Sigmoid colon (tissue), 7 donors: ENCODE measurements around the gene CEACAM16. TPM values are rescaled to one million over a fixed set of nuclear protein-coding genes. Genes with fewer than 3 reads are reported as not detected.
"Not testable (repeated sequence)": the region's sequence is repeated elsewhere in the genome, so short reads cannot be mapped to it uniquely, and the experiment has no call there.

Experiments used
- DNase-seq: peaks from one replicate; pipeline ENCODE4 v3.0.0-alpha.2; 2019
- H3K27ac ChIP-seq, 4 donors: fragments of 200-600 bp; sonication (generic); one replicate each; pipeline ENCODE4 v1.5.1; 2016 to 2019; ENCODE audit warnings: mild to moderate bottlenecking in 1 of 4
- H3K27me3 ChIP-seq, 3 donors: fragments of 200-600 bp; sonication (generic); one replicate each; pipeline ENCODE4 v1.5.1; 2019; ENCODE audit warnings: mild to moderate bottlenecking in 1 of 3
- H3K36me3 ChIP-seq, 4 donors: fragments of 200-600 bp; sonication (generic); one replicate each; pipeline ENCODE4 v1.5.1; 2016 to 2019
- H3K4me1 ChIP-seq, 4 donors: fragments of 200-600 bp; sonication (generic); one replicate each; pipeline ENCODE4 v1.5.1; 2017 to 2019
- H3K4me3 ChIP-seq, 4 donors: fragments of 200-600 bp; sonication (generic); one replicate each; pipeline ENCODE4 v1.5.1; 2017 to 2019; ENCODE audit warnings: mild to moderate bottlenecking in 2 of 4, moderate library complexity in 1 of 4
- H3K9me3 ChIP-seq, 4 donors: fragments of 200-600 bp in 3 of 4; sonication (generic) in 3 of 4; one replicate each; pipeline versions ENCODE4 v1.5.1 to v1.6.1; 2013 to 2019
- EP300 ChIP-seq, 4 donors: sonication (generic); formaldehyde crosslinking; IDR thresholded peaks; one replicate each; pipeline ENCODE4 v1.6.1; 2017; ENCODE audit warnings: antibody characterized with exemption in 4 of 4
- POLR2A ChIP-seq, 2 donors: fragments of 450-650 bp; IDR thresholded peaks; one replicate each; pipeline ENCODE4 v1.6.1; 2016; ENCODE audit warnings: antibody characterized with exemption in 2 of 2, mild to moderate bottlenecking in 2 of 2, moderate library complexity in 2 of 2
- POLR2AphosphoS5 ChIP-seq, 4 donors: sonication (generic); formaldehyde crosslinking; IDR thresholded peaks; one replicate each; pipeline ENCODE4 v1.6.1; 2017; ENCODE audit warnings: antibody characterized with exemption in 4 of 4
- whole genome bisulfite sequencing, 2 donors: extraction: QIAGEN DNeasy Blood & Tissue Kit; methylation state at CpG; one replicate each; pipeline ENCODE4 v1.1.7; 2013; 5-methylcytosine and 5-hydroxymethylcytosine counted together
- intact Hi-C: fragments of 100-400 bp; cut with DNase I; formaldehyde crosslinking; loops from one replicate; pipeline ENCODE4 v1.15.1; 2023
- polyA plus RNA-seq, 3 donors: library from polyadenylated mRNA; stranded (reverse); fragments of 200-250 nt; gene quantifications; one replicate each; pipeline ENCODE4 v1.2.3, GENCODE V29; 2013
- total RNA-seq, 4 donors: library from RNA; depleted of rRNA; stranded (reverse); fragments of >200 nt; gene quantifications; one replicate each; pipeline ENCODE4 v1.1.0, GENCODE V29; 2016
- TF ChIP-seq, protein P1 (sequence below), 4 experiments: fragments of 450-650 bp in 3 of 4; fragments of 200-600 bp in 1 of 4; IDR thresholded peaks; one replicate each; pipeline ENCODE4 v1.5.1; 2016 to 2019; ENCODE audit warnings: antibody characterized with exemption in 4 of 4, mild to moderate bottlenecking in 3 of 4, moderate library complexity in 2 of 4
- donor health status: healthy with polysubstance abuse.
- donor health status: Bipolar disorder and iron deficiency.
- donor health status: healthy.

The CEACAM16 gene
- total and polyA plus RNA-seq, 7 donors = not detected

DNA sequence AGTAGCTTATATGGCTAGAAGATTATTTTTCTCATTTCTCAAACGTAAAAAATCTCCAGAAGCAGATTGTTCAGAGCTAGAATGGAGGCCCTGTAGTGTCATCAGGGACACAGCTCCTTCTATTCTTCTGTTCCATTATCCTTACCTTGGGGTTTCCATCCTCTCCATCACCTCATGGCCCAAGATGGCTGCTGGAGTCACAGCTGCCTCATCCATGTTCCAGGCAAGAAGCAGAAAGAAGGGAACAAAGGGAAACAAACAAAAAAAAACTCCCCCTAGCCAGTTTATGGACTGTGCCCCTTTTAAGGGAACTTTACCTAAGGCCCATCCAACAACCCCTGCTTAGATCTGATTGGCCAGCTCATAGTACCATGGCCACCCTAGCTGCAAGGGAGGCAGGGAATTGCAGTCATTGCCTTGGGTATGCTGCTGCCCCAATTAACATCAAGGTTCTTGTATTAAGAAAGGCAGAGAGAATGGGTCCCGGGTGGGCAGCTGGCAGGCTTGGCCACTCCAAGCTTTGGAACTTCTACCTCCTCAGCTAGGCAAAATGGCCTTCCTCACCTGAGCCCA is 15.7 kb downstream of the CEACAM16 start:
- intact Hi-C loops = no loop called here

DNA sequence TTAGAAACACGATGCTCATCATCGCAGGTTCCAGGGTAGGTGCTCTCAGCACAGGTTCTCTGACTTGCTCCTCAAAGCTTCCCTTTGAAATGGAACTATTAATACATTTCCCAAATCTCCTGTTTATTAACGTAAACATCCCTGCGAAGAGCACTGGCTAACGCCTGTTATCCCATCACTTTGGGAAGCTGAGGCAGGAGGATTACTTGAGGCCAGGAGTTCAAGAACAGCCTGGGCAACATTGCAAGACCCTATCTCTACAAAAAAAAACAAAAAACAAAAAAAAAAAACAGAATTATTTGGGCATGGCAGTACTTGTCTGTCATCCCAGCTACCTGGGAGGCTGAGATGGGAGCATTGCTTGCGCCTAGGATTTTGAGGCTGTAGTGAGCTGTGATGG is 18.7 kb downstream of the CEACAM16 start:
- TF ChIP-seq POLR2A (IDR thresholded peaks at IDR 0.05) (no peak), EP300 (IDR thresholded peaks at IDR 0.05) (no peak), POLR2AphosphoS5 (IDR thresholded peaks at IDR 0.05) (no peak)
- TF ChIP-seq, protein P1, sequence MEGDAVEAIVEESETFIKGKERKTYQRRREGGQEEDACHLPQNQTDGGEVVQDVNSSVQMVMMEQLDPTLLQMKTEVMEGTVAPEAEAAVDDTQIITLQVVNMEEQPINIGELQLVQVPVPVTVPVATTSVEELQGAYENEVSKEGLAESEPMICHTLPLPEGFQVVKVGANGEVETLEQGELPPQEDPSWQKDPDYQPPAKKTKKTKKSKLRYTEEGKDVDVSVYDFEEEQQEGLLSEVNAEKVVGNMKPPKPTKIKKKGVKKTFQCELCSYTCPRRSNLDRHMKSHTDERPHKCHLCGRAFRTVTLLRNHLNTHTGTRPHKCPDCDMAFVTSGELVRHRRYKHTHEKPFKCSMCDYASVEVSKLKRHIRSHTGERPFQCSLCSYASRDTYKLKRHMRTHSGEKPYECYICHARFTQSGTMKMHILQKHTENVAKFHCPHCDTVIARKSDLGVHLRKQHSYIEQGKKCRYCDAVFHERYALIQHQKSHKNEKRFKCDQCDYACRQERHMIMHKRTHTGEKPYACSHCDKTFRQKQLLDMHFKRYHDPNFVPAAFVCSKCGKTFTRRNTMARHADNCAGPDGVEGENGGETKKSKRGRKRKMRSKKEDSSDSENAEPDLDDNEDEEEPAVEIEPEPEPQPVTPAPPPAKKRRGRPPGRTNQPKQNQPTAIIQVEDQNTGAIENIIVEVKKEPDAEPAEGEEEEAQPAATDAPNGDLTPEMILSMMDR (IDR thresholded peaks at IDR 0.05) = no peak
- Histone ChIP-seq H3K27ac (peak overlapping the region in 2 of 4 donors; percentile 74 to 79), H3K4me1 (peaks cover 0 to 19% (median 14%) of the 10 kb centered on the region in 4 donors), H3K27me3 (no peaks in the 10 kb centered on the region), H3K36me3 (no peaks in the 10 kb centered on the region), H3K9me3 (no peaks in the 10 kb centered on the region), H3K4me3 (no peak overlapping the region)
- WGBS, 2 donors = 85 to 91% methylated on average over 6 of the region's 6 CpGs
- DNase-seq = no peak
- intact Hi-C loops = no loop called here

More for the DNA sequence above, 15.7 kb downstream of the CEACAM16 start:
- H3K27me3 ChIP-seq = no peaks in the 10 kb centered on the region
- H3K4me3 ChIP-seq = no peak overlapping the region
- DNase-seq = no peak
- no peaks in the 10 kb centered on the region for H3K9me3 ChIP-seq
- no peaks in the 10 kb centered on the region for H3K36me3 ChIP-seq
- no peak overlapping the region for H3K27ac ChIP-seq
- no peak for TF ChIP-seq POLR2AphosphoS5 (IDR thresholded peaks at IDR 0.05)
- TF ChIP-seq EP300 (IDR thresholded peaks at IDR 0.05) = no peak
- TF ChIP-seq, protein P1 (IDR thresholded peaks at IDR 0.05) = no peak
- TF ChIP-seq POLR2A (IDR thresholded peaks at IDR 0.05) = no peak
- H3K4me1 ChIP-seq = peaks cover 0 to 14% (median 14%) of the 10 kb centered on the region in 4 donors
- 48 to 50% methylated on average over 2 of the region's 2 CpGs for WGBS, 2 donors

DNA sequence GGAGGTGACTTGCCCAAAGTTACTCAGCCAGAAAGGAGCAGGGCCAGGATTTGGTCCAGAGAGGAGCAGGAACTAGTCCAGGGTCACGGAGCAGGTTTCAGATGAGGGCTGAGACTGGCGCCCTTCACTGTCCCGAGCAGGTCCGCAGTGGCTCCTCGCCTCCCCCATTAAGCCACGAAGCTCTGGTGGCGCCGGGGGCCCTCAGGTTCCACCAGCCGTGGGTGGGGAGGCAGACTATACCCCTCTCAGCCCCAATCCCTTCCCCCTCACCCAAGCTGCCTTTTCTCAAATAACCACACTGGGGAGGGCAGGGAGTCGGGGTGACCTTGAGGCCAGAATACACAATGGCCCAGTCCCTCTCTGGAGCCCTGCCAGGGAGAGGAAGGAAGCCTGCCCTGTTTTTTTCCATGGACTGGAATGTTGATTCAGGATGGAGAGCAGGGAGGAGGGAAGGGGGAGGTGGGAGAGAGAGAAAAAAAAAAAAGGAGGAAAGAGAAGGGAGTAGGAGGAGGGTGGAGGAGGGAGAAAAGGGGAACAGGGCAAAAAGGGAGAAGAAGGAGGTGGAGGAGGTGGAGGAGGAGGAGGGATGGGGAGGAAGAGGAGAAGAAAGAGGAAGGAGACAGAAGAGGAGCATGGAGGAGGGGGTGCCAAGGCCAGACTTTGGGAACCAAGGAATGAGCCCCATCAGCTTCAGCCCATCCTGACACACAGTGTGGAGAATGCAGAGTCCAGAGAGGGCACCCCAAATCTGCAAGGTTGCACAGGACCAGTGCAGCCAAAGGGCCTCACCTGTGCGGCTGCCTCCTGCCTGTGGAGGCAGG is 19.7 kb downstream of the CEACAM16 start:
- WGBS, 2 donors = 14 to 43% methylated on average over 11 of the region's 11 CpGs
- Histone ChIP-seq H3K9me3 (no peaks in the 10 kb centered on the region), H3K27me3 (no peaks in the 10 kb centered on the region), H3K36me3 (no peaks in the 10 kb centered on the region), H3K27ac (peak overlapping the region; percentile 61 to 79 (median 70)), H3K4me1 (peaks cover 0 to 28% (median 15%) of the 10 kb centered on the region in 4 donors), H3K4me3 (peak overlapping the region in 1 of 4 donors; percentile 21)
- intact Hi-C loops = no loop called here
- TF ChIP-seq POLR2AphosphoS5 (IDR thresholded peaks at IDR 0.05) = peak in 2 of 4 donors; percentile 21 to 25
- TF ChIP-seq, protein P1 (IDR thresholded peaks at IDR 0.05) = no peak
- no peak for TF ChIP-seq POLR2A (IDR thresholded peaks at IDR 0.05)
- peak; percentile 83 for DNase-seq

DNA sequence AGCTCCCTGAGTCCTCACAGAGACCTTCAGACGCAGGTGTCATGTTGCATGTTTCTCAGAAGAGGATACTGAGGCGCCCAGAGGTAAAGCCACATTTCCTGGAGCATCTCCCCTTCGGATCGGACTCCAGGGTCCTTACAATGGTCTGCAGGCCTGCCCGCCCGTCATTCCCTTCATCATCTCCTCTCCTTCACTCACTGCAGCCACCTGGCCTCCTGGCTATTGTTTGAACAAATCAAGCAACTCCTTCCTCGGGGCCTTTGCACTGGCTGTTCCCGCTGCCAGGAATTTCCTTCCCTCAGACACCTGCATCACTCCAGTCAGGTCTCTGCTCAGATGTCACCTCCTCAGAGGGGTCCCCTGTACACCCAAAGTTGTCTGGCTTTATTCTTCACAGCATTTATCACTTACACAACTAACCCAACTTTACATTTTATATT is 20.3 kb downstream of the CEACAM16 start:
- intact Hi-C loops = no loop called here
- Histone ChIP-seq H3K27ac (peak overlapping the region in 3 of 4 donors; percentile 61 to 79 (median 74)), H3K4me3 (no peak overlapping the region), H3K4me1 (peaks cover 0 to 35% (median 20%) of the 10 kb centered on the region in 4 donors), H3K9me3 (no peaks in the 10 kb centered on the region), H3K27me3 (no peaks in the 10 kb centered on the region), H3K36me3 (no peaks in the 10 kb centered on the region)
- WGBS, 2 donors = 40 to 78% methylated on average over 8 of the region's 8 CpGs
- no peak for DNase-seq
- no peak for TF ChIP-seq POLR2AphosphoS5 (IDR thresholded peaks at IDR 0.05)
- TF ChIP-seq POLR2A (IDR thresholded peaks at IDR 0.05) = no peak
- no peak for TF ChIP-seq EP300 (IDR thresholded peaks at IDR 0.05)
- TF ChIP-seq, protein P1 (IDR thresholded peaks at IDR 0.05) = no peak

DNA sequence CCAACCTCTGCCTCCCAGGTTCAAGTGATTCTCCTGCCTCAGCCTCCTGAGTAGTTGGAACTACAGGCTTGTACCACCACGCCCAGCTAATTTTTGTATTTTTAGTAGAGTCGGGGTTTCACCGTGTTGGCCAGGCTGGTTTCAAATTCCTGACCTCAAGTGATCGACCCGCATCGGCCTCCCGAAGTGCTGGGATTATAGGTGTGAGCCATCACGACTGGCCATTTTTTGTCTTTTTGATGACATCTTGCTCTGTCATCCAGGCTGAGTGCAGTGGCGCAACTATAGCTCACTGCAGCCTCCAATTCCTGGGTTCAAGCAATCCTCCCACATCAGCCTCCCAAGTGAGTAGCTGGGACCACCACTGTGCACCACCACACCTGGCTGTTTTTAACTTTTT is 21.4 kb downstream of the CEACAM16 start:
- peaks cover 0 to 46% (median 31%) of the 10 kb centered on the region in 4 donors for H3K4me1 ChIP-seq
- intact Hi-C loops, H3K36me3 ChIP-seq, H3K27ac ChIP-seq, H3K4me3 ChIP-seq, DNase-seq, H3K9me3 ChIP-seq, H3K27me3 ChIP-seq: not testable (repeated sequence)
- 85 to 94% methylated on average over 9 of the region's 9 CpGs for WGBS, 2 donors
